ENCODE results near the gene GP2.

GP2 gene

DNA sequence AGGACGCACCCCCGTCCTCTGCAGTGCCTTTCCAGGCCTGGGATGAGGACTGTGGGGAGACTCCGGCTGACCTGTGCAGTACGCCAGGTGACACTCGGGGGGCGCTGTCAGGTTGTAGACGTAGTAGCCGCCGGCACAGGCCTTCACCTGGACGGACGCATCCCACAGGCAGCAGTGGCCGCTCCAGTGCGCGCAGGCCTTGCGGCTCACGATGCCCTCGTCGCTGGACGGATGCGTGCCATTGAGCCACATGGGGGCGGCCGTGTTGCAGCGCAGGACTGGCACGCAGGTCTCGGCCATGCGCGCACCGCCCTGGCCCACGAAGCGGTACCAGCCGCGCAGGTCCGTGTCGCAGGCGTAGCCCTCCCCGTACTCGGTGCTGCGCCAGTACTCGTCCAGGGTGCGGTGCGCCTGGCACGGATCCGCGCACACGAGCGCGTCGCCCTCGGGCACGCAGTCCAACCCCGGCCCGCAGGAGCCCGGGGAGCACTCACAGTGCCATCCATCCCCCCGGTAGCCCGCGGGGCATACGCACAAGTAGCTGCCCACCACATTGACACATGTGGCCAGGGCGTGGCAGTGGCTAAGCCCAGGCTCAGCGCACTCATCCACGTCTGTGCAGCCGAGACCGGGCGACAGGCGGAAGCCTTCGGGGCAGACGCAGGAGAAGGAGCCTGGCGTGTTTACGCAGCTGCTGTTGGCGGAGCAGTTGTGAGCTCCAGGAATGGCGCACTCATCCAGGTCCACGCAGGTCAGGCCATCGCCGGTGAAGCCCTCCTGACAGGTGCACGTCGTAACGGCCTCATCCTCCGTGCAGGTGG is 21.3 kb upstream of the GP2 start:
- Histone ChIP-seq H3K4me3 (ENCODE audit: extremely low read depth, insufficient read depth, low read length, poor library complexity, severe bottlenecking) (no peak overlapping the region), H3K27ac (ENCODE audit: low read depth, low read length, severe bottlenecking) (no peak overlapping the region), H3K36me3 (ENCODE audit: control insufficient read depth, insufficient read depth, low read length) (no peaks in the 10 kb centered on the region), H3K4me1 (ENCODE audit: control insufficient read depth, insufficient read depth, low read length, poor library complexity, severe bottlenecking) (no peaks in the 10 kb centered on the region), H3K9me3 (ENCODE audit: control insufficient read depth, low read length) (no peaks in the 10 kb centered on the region)
- 94 to 95% methylated on average over 74 to 76 of the region's 77 CpGs for WGBS, 2 experiments (ENCODE audit: insufficient coverage in 2 of 2)

- no peaks in the 10 kb centered on the region for H3K9me3 ChIP-seq (ENCODE audit: control insufficient read depth, low read length)
- H3K4me1 ChIP-seq (ENCODE audit: control insufficient read depth, insufficient read depth, low read length, poor library complexity, severe bottlenecking), result no peaks in the 10 kb centered on the region
- 88 to 94% methylated on average over 10 to 11 of the region's 12 CpGs for WGBS, 2 experiments (ENCODE audit: insufficient coverage in 2 of 2)
- no peaks in the 10 kb centered on the region for H3K36me3 ChIP-seq (ENCODE audit: control insufficient read depth, insufficient read depth, low read length)
- no peak overlapping the region for H3K27ac ChIP-seq (ENCODE audit: low read depth, low read length, severe bottlenecking)
- H3K4me3 ChIP-seq (ENCODE audit: extremely low read depth, insufficient read depth, low read length, poor library complexity, severe bottlenecking), result no peak overlapping the region
These were observed 20.5 kb upstream of the GP2 start for GRCh38 chr16:20347666-20348364.

GRCh38 chr16:20344611-20345010 is 17.3 kb upstream of the GP2 start:
- whole genome bisulfite sequencing, 2 experiments (ENCODE audit: insufficient coverage in 2 of 2), result 93 to 94% methylated on average over 3 to 4 of the region's 5 CpGs
- no peak overlapping the region for H3K27ac ChIP-seq (ENCODE audit: low read depth, low read length, severe bottlenecking)
- no peaks in the 10 kb centered on the region for H3K36me3 ChIP-seq (ENCODE audit: control insufficient read depth, insufficient read depth, low read length)
- no peaks in the 10 kb centered on the region for H3K4me1 ChIP-seq (ENCODE audit: control insufficient read depth, insufficient read depth, low read length, poor library complexity, severe bottlenecking)
- H3K4me3 ChIP-seq (ENCODE audit: extremely low read depth, insufficient read depth, low read length, poor library complexity, severe bottlenecking), result no peak overlapping the region
- no peaks in the 10 kb centered on the region for H3K9me3 ChIP-seq (ENCODE audit: control insufficient read depth, low read length)

GRCh38 chr16:20339744-20340143 is 12.4 kb upstream of the GP2 start:
- H3K4me3 ChIP-seq (ENCODE audit: extremely low read depth, insufficient read depth, low read length, poor library complexity, severe bottlenecking), result no peak overlapping the region
- H3K9me3 ChIP-seq (ENCODE audit: control insufficient read depth, low read length), result no peaks in the 10 kb centered on the region
- 81 to 100% methylated on average over 3 of the region's 3 CpGs for WGBS, 2 experiments (ENCODE audit: insufficient coverage in 2 of 2)
- no peak overlapping the region for H3K27ac ChIP-seq (ENCODE audit: low read depth, low read length, severe bottlenecking)
- no peaks in the 10 kb centered on the region for H3K36me3 ChIP-seq (ENCODE audit: control insufficient read depth, insufficient read depth, low read length)
- H3K4me1 ChIP-seq (ENCODE audit: control insufficient read depth, insufficient read depth, low read length, poor library complexity, severe bottlenecking), result no peaks in the 10 kb centered on the region

- Histone ChIP-seq H3K9me3 (ENCODE audit: control insufficient read depth, low read length) (no peaks in the 10 kb centered on the region), H3K36me3 (ENCODE audit: control insufficient read depth, insufficient read depth, low read length) (no peaks in the 10 kb centered on the region), H3K4me1 (ENCODE audit: control insufficient read depth, insufficient read depth, low read length, poor library complexity, severe bottlenecking) (no peaks in the 10 kb centered on the region), H3K4me3 (ENCODE audit: extremely low read depth, insufficient read depth, low read length, poor library complexity, severe bottlenecking) (no peak overlapping the region), H3K27ac (ENCODE audit: low read depth, low read length, severe bottlenecking) (no peak overlapping the region)
- WGBS, 2 experiments (ENCODE audit: insufficient coverage in 2 of 2), result 67% methylated on average over 1 of the region's 2 CpGs; no CpG with 5 or more reads in 1 of the 2 experiments
These were observed 9.6 kb upstream of the GP2 start for GRCh38 chr16:20336955-20337354.

DNA sequence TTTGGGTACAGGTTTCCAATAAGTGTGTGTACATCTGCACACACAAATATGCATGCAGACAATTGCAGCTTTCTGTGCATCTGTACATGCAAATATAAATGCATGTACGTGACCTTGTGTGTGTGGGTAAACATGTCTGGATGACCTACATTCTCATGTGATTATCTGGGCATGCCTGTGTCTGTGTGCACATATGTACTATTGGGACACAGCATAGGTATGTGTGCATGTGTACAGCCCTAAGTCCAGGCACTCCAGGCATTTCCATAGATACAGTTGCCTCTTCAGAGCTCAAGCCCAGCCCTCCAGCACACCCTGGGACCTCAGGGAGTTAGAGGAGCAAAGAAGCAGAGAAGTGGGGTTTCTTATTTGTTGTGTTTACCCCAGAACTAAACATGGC is 7.1 kb upstream of the GP2 start:
- Histone ChIP-seq H3K36me3 (ENCODE audit: control insufficient read depth, insufficient read depth, low read length) (no peaks in the 10 kb centered on the region), H3K4me1 (ENCODE audit: control insufficient read depth, insufficient read depth, low read length, poor library complexity, severe bottlenecking) (no peaks in the 10 kb centered on the region), H3K9me3 (ENCODE audit: control insufficient read depth, low read length) (no peaks in the 10 kb centered on the region), H3K27ac (ENCODE audit: low read depth, low read length, severe bottlenecking) (no peak overlapping the region), H3K4me3 (ENCODE audit: extremely low read depth, insufficient read depth, low read length, poor library complexity, severe bottlenecking) (no peak overlapping the region)
- WGBS, 2 experiments (ENCODE audit: insufficient coverage in 2 of 2), result 83 to 100% methylated on average over 1 of the region's 1 CpG

- Histone ChIP-seq H3K27ac (ENCODE audit: low read depth, low read length, severe bottlenecking) (no peak overlapping the region), H3K9me3 (ENCODE audit: control insufficient read depth, low read length) (no peaks in the 10 kb centered on the region), H3K4me1 (ENCODE audit: control insufficient read depth, insufficient read depth, low read length, poor library complexity, severe bottlenecking) (no peaks in the 10 kb centered on the region), H3K4me3 (ENCODE audit: extremely low read depth, insufficient read depth, low read length, poor library complexity, severe bottlenecking) (no peak overlapping the region), H3K36me3 (ENCODE audit: control insufficient read depth, insufficient read depth, low read length) (no peaks in the 10 kb centered on the region)
- WGBS, 2 experiments (ENCODE audit: insufficient coverage in 2 of 2), result 67 to 74% methylated on average over 5 of the region's 5 CpGs
These were observed 5.8 kb upstream of the GP2 start for GRCh38 chr16:20333120-20333519.

DNA sequence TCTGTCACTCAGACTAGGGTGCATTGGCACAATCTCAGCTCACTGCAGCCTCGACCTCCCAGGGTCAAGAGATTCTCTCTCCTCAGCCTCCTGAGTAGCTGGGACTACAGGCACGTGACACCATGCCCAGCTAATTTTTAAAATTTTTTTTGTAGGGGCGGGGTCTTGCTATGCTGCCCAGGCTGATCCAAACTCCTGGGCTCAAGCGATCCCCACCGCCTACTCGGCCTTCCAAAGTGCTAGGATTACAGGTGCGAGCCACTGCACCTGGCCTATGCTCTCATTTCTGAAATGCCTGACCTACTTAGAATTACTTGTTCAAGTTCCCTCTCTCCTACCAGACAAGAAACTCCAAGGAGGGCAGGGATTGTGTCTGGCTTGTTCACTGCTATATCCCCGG is 5.1 kb upstream of the GP2 start:
- Histone ChIP-seq H3K4me3 (ENCODE audit: extremely low read depth, insufficient read depth, low read length, poor library complexity, severe bottlenecking) (no peak overlapping the region), H3K36me3 (ENCODE audit: control insufficient read depth, insufficient read depth, low read length) (no peaks in the 10 kb centered on the region), H3K9me3 (ENCODE audit: control insufficient read depth, low read length) (no peaks in the 10 kb centered on the region), H3K27ac (ENCODE audit: low read depth, low read length, severe bottlenecking) (no peak overlapping the region), H3K4me1 (ENCODE audit: control insufficient read depth, insufficient read depth, low read length, poor library complexity, severe bottlenecking) (no peaks in the 10 kb centered on the region)
- 88% methylated on average over 8 of the region's 8 CpGs for WGBS, 2 experiments (ENCODE audit: insufficient coverage in 2 of 2)

DNA sequence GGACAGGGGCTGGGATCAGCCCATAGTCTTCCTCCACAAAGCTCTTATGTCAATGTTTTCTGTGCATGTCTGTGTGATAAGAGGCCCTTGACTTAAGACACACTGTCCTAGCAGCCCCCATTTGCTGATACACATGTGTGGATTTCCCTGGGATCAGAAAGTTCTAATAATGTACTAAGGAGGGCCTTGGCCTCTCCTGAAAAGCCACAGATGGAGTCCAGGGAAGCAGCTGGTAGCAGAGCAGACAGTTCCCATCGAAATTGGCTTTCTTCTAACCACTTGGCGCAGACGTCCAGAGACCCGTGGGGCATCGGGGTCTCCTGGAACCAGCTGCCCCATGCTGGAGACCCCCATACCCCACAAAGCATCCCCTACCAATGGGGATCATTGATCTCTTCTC is 4.3 kb upstream of the GP2 start:
- Histone ChIP-seq H3K27ac (ENCODE audit: low read depth, low read length, severe bottlenecking) (no peak overlapping the region), H3K36me3 (ENCODE audit: control insufficient read depth, insufficient read depth, low read length) (no peaks in the 10 kb centered on the region), H3K4me3 (ENCODE audit: extremely low read depth, insufficient read depth, low read length, poor library complexity, severe bottlenecking) (no peak overlapping the region), H3K4me1 (ENCODE audit: control insufficient read depth, insufficient read depth, low read length, poor library complexity, severe bottlenecking) (no peaks in the 10 kb centered on the region), H3K9me3 (ENCODE audit: control insufficient read depth, low read length) (no peaks in the 10 kb centered on the region)
- no CpG with 5 or more reads among the region's 5 CpGs for WGBS, 2 experiments (ENCODE audit: insufficient coverage in 2 of 2)

DNA sequence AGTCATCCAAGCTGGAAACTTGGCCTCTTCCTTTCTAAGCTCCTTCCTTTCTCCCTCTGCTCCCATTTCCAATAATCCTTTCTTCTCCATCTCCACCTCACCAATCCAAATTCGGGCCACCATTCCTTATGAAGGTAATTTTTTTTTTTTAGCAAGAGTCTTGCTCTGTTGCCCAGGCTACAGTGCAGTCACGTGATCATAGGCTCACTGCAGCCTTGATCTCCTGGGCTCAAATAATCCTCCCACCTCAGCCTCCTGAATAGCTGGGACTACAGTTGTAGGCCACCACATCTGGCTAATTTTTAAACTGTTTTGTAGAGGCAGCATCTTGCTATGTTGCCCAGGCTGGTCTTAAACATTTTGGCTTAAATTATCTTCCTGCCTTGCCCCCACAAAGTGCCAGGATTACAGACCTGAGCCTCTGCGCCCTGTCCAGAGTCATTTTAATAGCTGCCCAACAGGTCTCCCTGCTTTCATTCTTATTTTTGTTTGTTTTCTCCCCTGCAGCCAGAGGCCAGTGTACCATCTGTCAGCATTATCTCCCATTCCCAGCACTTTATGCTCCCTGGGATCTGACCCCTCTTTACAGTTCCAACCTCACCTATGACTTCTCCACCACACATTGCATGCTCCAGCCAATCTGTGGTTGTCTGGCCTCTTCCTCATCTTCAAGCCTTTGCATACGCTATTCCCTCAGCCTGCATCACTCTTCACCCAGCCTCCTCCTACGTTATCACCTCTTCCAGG is 2.3 kb upstream of the GP2 start:
- H3K4me3 ChIP-seq (ENCODE audit: extremely low read depth, insufficient read depth, low read length, poor library complexity, severe bottlenecking), result no peak overlapping the region
- H3K36me3 ChIP-seq (ENCODE audit: control insufficient read depth, insufficient read depth, low read length), result no peaks in the 10 kb centered on the region
- H3K27ac ChIP-seq (ENCODE audit: low read depth, low read length, severe bottlenecking), result no peak overlapping the region
- WGBS, 2 experiments (ENCODE audit: insufficient coverage in 2 of 2), result 87 to 92% methylated on average over 3 to 4 of the region's 5 CpGs
- no peaks in the 10 kb centered on the region for H3K9me3 ChIP-seq (ENCODE audit: control insufficient read depth, low read length)
- H3K4me1 ChIP-seq (ENCODE audit: control insufficient read depth, insufficient read depth, low read length, poor library complexity, severe bottlenecking), result no peaks in the 10 kb centered on the region
